Epithelial cell of proximal tubule (primary cell): ENCODE data around the gene ARID3B. TPM values are rescaled to one million over a fixed set of nuclear protein-coding genes. Genes with fewer than 3 reads are reported as not detected.
"Not testable (repeated sequence)": the region's sequence is repeated elsewhere in the genome, so short reads cannot be mapped to it uniquely, and the experiment has no call there.

Experiments used
- DNase-seq: peaks from one replicate; pipeline ENCODE4 v3.0.0-alpha.2; 2011; ENCODE audit warnings: low read depth
- H3K4me3 ChIP-seq: 2 replicates; pipeline ENCODE4 v1.5.1; 2011; ENCODE audit warnings: low read depth, mild to moderate bottlenecking, low read length
- total RNA-seq: library from RNA; depleted of rRNA; stranded (reverse); fragments of >200 nt; gene quantifications from 2 replicates; pipeline ENCODE4 v1.2.3, GENCODE V29; 2015
- TF ChIP-seq, protein P1 (sequence below): conservative IDR thresholded peaks from 2 replicates; pipeline ENCODE4 v1.5.1; 2012; ENCODE audit warnings: low read depth, mild to moderate bottlenecking, low read length

Gene ARID3B
- total RNA-seq, 1 donor from 2014 or later = 22.4 TPM

DNA sequence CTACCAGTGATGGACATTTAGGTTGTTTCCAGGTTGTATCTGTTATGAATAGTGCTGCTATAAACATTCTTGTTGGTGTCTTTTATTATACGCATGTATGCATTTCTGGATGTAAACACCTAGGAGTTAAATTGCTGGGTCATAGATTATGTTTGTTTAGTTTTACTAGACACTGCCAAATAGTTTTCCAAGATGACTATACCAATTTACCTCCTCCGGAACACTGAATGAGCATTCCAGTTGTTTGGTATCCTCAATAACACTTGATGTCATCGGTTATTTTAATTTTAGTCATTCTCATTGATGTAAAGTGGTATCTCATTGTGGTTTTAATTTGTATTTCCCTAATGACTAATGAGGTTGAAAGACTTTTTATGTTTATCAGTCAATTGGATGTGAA lies 36.6 kb upstream of the ARID3B start:
- no peak overlapping the region for H3K4me3 ChIP-seq
- TF ChIP-seq, protein P1, sequence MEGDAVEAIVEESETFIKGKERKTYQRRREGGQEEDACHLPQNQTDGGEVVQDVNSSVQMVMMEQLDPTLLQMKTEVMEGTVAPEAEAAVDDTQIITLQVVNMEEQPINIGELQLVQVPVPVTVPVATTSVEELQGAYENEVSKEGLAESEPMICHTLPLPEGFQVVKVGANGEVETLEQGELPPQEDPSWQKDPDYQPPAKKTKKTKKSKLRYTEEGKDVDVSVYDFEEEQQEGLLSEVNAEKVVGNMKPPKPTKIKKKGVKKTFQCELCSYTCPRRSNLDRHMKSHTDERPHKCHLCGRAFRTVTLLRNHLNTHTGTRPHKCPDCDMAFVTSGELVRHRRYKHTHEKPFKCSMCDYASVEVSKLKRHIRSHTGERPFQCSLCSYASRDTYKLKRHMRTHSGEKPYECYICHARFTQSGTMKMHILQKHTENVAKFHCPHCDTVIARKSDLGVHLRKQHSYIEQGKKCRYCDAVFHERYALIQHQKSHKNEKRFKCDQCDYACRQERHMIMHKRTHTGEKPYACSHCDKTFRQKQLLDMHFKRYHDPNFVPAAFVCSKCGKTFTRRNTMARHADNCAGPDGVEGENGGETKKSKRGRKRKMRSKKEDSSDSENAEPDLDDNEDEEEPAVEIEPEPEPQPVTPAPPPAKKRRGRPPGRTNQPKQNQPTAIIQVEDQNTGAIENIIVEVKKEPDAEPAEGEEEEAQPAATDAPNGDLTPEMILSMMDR = no peak
- no peak for DNase-seq

DNA sequence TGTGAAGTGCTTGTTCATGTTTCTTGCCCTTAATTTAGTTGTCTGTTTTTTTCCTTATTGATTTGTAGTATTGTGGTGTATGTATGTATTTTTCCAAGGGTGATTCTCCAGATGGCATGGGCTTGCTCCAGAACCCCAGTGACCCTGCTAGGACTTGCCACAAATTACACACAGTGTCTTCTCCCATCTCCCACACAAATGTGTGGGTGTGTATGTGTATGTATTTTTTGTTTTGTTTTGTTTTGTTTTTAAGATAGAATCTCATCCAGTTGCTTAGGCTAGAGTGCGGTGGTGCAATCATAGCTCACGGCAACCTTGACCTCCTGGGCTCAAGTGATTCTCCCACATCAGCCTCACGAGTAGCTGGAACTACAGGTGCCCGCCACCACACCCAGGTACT lies 36.2 kb upstream of the ARID3B start:
- DNase-seq = no peak
- H3K4me3 ChIP-seq = no peak overlapping the region
- TF ChIP-seq, protein P1 = no peak

DNA sequence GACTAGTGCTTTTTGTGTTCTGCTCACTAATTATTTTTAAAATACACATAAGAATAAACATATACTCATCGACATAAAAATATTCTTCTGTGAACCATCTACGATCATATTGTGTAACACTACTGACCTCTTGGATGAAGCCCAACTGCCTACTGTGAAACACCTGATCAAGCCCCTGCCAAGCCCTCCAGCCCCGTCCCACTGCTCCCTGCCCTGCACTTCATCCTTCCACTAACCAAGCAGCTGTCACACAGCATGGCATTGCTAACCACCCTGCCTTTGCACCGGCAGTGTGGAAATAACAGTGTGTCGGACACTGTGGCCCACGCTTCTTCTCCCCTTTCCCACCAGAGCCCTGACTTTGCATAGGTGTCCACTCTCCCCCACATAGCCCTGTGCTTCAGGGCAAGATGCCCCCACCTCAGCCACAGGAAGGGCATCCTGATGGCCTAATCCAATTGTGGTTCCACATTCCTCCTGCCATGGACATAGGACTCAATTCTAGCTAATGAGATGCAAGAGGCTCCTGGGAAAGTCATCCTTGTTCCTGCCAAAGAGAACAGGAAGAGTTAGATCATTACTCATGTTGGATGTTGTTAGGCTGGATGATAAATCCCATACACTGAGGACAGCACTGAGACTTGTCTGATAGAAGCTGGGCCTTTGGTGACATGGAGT lies 35.0 kb upstream of the ARID3B start:
- DNase-seq = no peak
- TF ChIP-seq, protein P1 = no peak
- no peak overlapping the region for H3K4me3 ChIP-seq

DNA sequence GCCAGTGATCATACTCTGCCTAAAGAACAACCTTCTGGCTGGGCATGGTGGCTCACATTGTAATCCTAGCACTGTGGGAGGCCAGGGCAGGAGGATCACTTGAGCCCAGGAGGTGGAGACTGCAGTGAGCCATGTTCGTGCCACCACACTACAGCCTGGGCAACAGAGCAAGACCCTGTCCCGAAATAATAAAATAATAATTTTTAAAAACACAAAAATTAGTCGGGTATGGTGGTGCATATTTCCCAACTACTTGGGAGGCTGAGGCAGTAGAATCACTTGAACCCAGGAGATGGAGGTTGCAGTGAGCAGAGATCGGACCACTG lies 34.5 kb upstream of the ARID3B start:
- DNase-seq = no peak
- H3K4me3 ChIP-seq = no peak overlapping the region
- TF ChIP-seq, protein P1 = no peak

DNA sequence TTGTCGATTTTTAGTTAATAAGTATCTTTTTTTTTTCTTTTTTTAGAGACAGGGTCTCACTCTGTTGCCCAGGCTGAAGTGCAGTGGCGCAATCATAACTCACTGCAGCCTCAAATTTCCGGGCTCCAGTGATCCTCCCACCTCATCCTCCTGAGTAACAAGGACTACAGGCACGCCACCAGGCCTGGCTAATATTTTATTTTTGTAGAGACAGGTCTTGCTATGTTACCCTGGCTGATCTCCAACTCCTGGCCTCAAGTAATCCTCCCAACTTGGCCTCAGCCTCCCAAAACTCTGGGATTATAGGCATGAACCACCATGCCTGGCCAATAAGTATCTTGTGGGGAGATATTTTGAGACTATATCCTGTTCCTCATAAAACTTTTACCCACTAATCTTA lies 29.4 kb upstream of the ARID3B start:
- no peak for DNase-seq
- TF ChIP-seq, protein P1 = no peak
- H3K4me3 ChIP-seq = no peak overlapping the region

DNA sequence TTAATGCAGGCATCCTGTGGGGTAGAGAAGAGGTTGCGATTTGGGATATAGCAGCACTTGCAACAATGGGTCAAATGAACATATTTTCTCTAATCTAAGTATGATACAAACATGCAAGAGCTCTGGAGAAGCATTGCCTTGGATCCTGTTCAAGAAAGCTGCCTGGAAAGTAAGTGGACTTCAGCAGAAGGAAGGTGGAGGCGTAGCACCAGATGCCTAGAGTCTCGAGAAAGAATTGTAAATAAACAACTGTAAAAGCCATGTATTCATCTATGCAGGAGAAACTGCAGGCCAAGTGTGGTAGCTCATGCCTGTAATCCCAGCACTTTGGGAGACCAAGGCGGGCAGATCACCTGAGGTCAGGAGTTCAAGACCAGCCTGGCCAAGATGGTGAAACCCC lies 27.0 kb upstream of the ARID3B start:
- DNase-seq, H3K4me3 ChIP-seq: not testable (repeated sequence)

DNA sequence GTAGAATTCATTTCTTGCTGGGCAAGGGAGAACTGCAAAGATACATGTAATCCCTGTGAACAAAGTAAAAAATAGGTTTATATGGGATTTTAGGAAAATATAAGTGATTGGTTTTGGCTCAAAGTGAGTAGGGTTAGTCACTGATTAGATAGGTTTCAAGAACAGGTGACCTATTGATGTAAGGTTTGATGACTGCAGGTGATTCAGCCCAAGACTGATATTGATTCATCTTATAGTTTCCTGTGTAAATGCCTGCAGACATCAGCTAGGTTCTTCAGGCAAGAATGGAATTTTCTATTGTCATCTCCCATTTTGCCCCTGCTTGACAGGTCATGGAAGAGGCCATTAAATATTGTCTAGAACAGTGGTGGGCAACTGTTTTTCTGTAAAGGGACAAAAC lies 23.9 kb upstream of the ARID3B start:
- no peak overlapping the region for H3K4me3 ChIP-seq
- TF ChIP-seq, protein P1 = no peak
- no peak for DNase-seq

DNA sequence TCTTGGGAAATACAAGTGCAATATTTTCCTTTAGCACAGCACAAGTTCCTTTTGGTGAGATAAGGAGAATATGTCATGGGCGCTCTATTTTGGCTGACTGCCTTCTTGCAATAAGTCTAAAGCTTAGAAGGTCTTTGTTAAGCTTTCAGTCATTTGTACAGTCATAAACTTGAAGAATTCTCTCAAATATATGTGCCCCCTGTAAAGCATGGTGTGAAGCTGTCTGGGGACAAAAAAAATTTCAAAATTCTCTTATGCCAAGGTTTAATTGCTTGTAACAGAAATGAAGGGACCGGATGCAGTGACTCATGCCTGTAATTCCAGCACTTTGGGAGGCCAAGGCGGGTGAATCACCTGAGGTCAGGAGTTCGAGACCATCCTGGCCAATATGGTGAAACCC lies 21.7 kb upstream of the ARID3B start:
- H3K4me3 ChIP-seq = no peak overlapping the region
- TF ChIP-seq, protein P1 = no peak
- DNase-seq = no peak
